NCI-H1436 treated with DMSO at 0.1 percent for 48 hours (cell line): ENCODE measurements around the gene ADAMTS12.

Experiments used
- DNase-seq: peaks from one replicate; lab custom pipeline; 2025; lab: John Stamatoyannopoulos, UW

ADAMTS12 gene

GRCh38 chr5:33474931-33475499 is 416.8 kb downstream of the ADAMTS12 start:
- no peak for DNase-seq

- no peak for DNase-seq
Observed at GRCh38 chr5:33474004-33474403, 417.8 kb downstream of the ADAMTS12 start.
